ENCODE measurements around the gene LEMD2.

DNA sequence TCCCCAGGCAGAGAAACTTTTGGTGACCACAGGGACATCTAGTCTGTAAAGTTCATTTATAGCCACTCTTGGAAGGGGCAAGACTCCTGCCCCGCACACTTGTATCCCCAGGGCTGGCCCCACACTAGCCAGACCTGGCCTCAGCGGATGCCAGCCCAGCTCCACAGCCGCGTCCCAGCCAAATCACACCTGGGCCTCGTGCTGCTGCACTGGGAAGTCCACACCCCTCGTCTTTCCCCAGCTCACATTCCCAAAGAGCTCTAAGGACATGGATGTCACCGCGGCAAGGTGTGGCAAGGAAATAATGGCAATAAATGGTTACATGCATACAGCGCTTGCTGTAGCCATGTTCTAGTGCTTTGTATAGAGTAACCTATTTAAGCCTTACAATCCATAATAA is 50.8 kb downstream of the LEMD2 start:
- no peak for TF ChIP-seq EZH2 (IDR thresholded peaks at IDR 0.05; ENCODE audit: low read length, missing control alignments)
- no peak for TF ChIP-seq CTCF (conservative IDR thresholded peaks at IDR 0.05 in 1 of 2, IDR thresholded peaks at IDR 0.05 in 1 of 2; ENCODE audit: low read depth in 1 of 2, low read length in 2 of 2)
